ENCODE data around the gene EYA2. TPM values are rescaled to one million over a fixed set of nuclear protein-coding genes. Genes with fewer than 3 reads are reported as not detected.
"Not testable (repeated sequence)": the region's sequence is repeated elsewhere in the genome, so short reads cannot be mapped to it uniquely, and the experiment has no call there.

EYA2 gene
- total and polyA plus RNA-seq, 8 donors = 0.51 to 3.2 (median 1.4) TPM

DNA sequence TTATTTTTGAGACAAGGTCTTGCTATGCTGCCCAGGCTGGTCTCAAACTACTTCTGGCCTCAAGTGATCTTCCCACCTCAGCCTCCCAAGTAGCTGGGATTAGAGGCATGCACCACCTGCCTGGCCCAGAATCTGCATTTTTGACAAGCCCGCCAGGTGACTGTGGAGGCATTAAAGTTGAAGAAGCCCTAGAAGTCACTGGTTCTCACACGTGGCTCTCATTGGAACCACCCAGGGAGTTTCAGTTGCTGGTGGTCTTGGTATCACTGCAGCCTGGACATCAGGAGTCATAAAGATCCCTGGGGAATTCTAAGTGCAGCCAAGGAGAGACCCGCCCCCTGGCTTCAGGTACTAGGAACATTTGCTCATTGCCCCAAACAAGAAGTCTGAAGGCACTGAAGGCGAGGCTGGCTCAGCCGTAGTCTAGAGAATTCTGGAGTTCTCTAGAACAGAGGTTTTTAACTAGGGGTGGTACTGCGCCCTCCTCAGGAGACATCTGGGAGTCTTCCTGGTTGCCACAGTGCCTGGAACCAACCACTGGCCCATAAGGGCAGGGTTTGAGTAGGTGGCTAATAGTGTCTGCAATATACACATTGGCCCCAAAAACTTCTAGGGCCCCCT lies 279.1 kb downstream of the EYA2 start:
- H3K4me3 ChIP-seq = no peak overlapping the region
- DNase-seq (no peak), FAIRE-seq (no peak), ATAC-seq (no peak)
- WGBS, 2 donors = 71 to 76% methylated on average over 6 of the region's 6 CpGs
- H3K27ac ChIP-seq = no peak overlapping the region
- no peaks in the 10 kb centered on the region for H3K4me1 ChIP-seq
- no peaks in the 10 kb centered on the region for H3K27me3 ChIP-seq
- intact Hi-C loops (cut with DNase I) = no loop called here
- no peaks in the 10 kb centered on the region for H3K9me3 ChIP-seq
- TF ChIP-seq, protein P1, sequence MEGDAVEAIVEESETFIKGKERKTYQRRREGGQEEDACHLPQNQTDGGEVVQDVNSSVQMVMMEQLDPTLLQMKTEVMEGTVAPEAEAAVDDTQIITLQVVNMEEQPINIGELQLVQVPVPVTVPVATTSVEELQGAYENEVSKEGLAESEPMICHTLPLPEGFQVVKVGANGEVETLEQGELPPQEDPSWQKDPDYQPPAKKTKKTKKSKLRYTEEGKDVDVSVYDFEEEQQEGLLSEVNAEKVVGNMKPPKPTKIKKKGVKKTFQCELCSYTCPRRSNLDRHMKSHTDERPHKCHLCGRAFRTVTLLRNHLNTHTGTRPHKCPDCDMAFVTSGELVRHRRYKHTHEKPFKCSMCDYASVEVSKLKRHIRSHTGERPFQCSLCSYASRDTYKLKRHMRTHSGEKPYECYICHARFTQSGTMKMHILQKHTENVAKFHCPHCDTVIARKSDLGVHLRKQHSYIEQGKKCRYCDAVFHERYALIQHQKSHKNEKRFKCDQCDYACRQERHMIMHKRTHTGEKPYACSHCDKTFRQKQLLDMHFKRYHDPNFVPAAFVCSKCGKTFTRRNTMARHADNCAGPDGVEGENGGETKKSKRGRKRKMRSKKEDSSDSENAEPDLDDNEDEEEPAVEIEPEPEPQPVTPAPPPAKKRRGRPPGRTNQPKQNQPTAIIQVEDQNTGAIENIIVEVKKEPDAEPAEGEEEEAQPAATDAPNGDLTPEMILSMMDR (IDR thresholded peaks at IDR 0.05) = no peak
- H3K36me3 ChIP-seq = no peaks in the 10 kb centered on the region

DNA sequence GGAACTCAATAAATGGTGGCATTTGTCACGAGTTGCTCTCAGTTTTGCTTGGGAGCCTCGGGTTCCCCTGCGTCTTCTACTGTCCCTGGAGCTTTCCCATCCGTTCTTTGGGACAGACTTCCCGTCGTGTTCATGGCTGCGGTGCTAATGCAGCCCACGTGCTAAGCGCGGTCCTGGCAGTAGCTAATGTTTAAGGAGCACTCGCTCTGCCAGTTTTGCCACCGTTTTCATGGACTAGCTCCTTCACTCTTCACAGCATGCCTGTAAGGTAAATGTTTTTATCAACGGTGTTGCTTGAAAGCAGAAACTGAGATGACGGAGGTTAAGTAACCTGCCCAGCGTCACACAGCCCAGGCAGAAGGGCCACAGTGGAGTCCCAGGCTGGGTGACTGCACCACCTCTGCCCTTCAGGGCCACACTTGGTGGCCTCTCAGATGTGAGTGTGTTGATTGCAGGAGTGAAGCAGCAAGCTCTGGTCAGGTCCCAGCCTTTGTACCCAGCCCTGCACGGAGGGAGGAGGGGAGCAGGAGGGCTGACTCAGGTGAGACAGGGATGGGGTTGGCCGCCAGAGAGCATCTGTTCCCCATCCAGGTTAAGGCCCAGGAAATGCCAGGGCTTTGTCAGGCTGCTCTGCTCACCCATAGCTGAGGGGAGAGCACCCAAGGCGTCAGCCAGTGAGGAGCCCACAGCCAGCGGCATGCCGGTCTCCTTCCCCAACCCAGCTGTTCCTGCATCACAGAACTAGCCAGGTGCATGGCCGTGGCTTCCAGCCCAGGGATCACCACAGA lies 280.0 kb downstream of the EYA2 start:
- ATAC-seq = no peak

GRCh38 chr20:47175493-47175892 lies 280.9 kb downstream of the EYA2 start:
- H3K4me1 ChIP-seq = no peaks in the 10 kb centered on the region
- no peak overlapping the region for H3K4me3 ChIP-seq
- no peak for DNase-seq
- H3K27ac ChIP-seq = no peak overlapping the region
- ATAC-seq = no peak
- no peaks in the 10 kb centered on the region for H3K9me3 ChIP-seq
- 21 to 26% methylated on average over 6 of the region's 6 CpGs for WGBS, 2 donors
- FAIRE-seq = no peak
- TF ChIP-seq, protein P1 (IDR thresholded peaks at IDR 0.05) = no peak
- intact Hi-C loops (cut with DNase I) = no loop called here
- no peaks in the 10 kb centered on the region for H3K36me3 ChIP-seq
- no peaks in the 10 kb centered on the region for H3K27me3 ChIP-seq

More for the DNA sequence above, 280.0 kb downstream of the EYA2 start:
- WGBS, 2 donors = 56 to 57% methylated on average over 21 of the region's 21 CpGs
- H3K36me3 ChIP-seq = no peaks in the 10 kb centered on the region
- H3K27ac ChIP-seq = no peak overlapping the region
- DNase-seq (no peak), FAIRE-seq (no peak)
- H3K9me3 ChIP-seq = no peaks in the 10 kb centered on the region
- TF ChIP-seq, protein P1 (IDR thresholded peaks at IDR 0.05) = no peak
- no peaks in the 10 kb centered on the region for H3K4me1 ChIP-seq
- H3K4me3 ChIP-seq = no peak overlapping the region
- H3K27me3 ChIP-seq = no peaks in the 10 kb centered on the region
- intact Hi-C loops (cut with DNase I) = no loop called here

GRCh38 chr20:47176217-47176616 lies 281.6 kb downstream of the EYA2 start:
- H3K36me3 ChIP-seq; H3K4me3 ChIP-seq; H3K27ac ChIP-seq; FAIRE-seq; intact Hi-C loops (cut with DNase I); H3K4me1 ChIP-seq; DNase-seq; H3K27me3 ChIP-seq; H3K9me3 ChIP-seq; ATAC-seq: not testable (repeated sequence)
- WGBS, 2 donors = 73 to 79% methylated on average over 5 of the region's 5 CpGs

GRCh38 chr20:47178277-47178676 lies 283.6 kb downstream of the EYA2 start:
- intact Hi-C loops (cut with DNase I) = no loop called here
- no peak overlapping the region for H3K4me3 ChIP-seq
- no peaks in the 10 kb centered on the region for H3K9me3 ChIP-seq
- FAIRE-seq = no peak
- no peaks in the 10 kb centered on the region for H3K27me3 ChIP-seq
- no peaks in the 10 kb centered on the region for H3K4me1 ChIP-seq
- no peak for ATAC-seq
- WGBS, 2 donors = 81 to 82% methylated on average over 3 of the region's 3 CpGs
- H3K36me3 ChIP-seq = no peaks in the 10 kb centered on the region
- TF ChIP-seq, protein P1 (IDR thresholded peaks at IDR 0.05) = no peak
- H3K27ac ChIP-seq = no peak overlapping the region
- DNase-seq = no peak

All from pancreas (tissue), 10 donors.